ENCODE measurements around the gene PLAC9.

PLAC9 gene

DNA sequence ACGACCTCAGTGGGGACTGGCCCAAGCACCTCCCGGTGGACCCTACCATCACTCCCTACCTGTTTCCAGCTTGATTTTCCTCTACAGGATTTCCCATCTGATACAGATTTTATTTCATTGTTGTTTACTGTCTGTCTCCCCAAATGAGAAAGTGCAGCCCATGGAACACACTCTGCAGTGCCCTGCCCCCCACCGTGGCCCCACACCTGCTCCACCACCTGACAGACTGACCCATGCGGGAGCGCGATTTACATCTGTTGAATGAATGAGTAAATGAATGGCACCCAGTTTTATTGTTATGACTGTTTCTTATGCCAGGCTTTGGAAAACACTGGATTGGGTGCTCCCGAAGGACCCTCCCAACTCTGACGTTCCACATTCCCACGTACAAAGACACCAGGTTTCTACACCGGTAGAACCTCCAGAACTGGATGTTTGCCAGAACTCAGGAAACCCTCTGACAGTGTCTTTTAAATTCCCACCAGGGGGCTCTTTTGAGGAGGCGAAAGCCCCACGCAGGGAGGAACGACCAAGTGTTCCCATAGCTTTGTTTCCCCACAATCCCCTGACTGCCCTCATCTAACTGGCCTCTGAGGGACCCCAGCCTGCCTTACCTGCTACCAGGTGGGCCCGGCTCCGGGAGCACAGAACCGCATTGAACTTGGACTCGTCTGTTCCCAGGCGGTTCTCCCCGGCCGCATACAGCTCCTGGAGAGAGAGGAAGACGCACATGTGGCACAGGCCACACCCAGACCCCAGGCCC, 29.0 kb downstream of the PLAC9 start:
- no peak for DNase-seq

DNA sequence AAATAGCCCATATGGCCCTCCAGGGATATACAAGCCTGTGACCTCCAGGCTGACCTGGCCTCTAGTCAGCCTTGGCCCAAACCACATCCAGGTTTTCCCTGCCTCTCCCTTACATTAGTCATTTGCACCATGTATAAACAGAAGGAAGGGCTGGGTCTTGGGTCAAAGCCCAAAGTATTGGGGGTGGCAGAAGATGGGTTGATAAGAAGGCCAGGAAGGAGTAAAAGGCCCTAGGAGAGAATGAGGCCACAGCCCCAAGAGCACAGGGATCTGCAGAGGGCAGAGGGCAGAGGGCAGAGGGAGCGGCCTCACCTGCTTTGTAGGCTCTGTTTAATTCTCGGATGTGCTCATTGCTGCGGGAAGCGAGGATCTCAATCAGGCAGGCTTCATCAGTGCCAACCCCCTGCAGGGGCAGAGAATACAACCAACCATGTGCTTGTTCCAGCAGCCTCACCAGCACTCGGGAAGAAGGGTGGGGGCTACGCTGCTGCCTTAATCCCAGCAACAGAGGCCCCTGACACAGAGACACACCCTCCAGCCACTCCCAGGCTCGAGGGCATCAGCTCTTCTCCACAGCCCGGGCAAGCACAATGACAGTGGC, 31.3 kb downstream of the PLAC9 start:
- DNase-seq: no peak

DNA sequence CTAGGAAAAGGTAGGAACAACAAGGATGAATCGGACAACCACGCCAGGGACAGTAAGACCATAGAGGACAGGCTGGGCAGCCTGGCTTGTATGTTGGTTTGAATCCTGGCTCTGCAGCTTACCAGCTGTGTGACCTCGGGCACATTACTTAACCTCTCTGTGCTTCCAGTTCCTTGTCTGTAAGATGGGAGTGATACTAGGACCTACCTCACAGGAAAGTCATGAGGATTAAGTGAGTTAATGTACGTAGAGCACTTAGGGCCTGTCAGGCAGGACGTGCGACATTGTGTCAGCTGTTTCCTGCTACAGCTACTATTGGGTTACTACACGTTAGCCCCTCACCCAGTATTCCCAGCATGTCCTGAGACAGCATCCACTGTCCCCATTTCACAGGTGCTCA, 32.1 kb downstream of the PLAC9 start:
- no peak for DNase-seq

DNA sequence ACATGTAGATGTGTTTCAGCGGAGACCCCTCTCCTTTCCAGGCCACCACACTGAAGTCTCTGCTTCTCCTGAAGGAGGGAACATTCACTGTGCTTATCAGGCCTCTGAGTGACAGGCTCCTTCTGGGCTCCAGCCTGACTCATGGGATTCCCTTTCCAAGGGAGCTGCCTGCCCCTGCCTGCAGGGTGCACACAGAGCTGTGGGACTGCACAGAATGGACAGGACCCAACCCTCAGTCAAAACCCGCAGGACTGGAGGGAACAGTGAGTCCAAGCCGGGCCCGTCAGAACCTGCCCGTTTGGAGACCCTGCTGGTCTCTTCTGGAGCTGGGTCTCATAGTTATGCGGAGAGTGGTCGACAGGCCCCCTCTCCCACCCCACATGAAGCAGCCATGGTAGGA, 32.6 kb downstream of the PLAC9 start:
- no peak for DNase-seq

DNA sequence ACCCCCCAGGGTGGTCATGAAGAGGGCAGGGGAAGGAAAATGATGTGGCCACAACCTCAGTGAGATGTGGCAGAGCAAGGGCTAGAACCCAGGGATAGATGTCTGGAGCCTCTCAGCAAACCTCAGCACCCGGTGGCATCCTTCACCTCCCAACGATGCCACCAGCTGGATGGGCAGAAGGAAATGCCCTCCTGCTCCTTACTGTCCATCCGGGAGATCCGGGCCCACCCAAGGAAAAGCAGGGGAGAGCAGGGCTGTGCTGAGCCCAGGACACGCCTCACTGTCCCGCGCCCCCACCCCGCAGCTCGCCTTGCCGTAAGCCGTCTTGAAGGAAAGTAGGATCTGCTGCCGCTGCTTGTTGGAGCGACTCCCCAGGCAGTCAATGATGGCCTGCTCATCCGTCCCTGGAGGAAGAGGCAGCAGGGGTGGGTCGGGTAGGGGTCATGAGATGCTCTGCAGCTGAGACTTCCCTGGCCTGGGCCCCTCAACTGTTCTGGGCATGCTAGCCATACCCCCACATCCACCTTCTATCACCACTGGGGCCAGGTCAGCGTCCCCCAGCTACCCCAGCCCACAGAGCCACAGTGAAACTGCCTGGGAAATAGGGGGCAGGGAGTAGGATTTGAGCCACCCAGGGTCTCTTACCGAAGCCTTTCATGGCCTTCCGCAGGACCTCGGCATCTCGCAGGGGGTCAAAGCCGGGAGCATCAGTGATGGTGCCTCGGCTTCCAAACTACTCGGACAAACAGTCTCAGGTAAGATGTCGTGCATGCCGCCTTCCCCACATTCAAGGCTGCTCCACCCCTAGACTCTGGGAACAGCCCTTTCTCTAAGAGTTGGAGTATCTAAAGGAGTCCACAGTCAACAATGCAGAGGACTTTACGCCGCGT, 34.3 kb downstream of the PLAC9 start:
- DNase-seq: no peak

DNA sequence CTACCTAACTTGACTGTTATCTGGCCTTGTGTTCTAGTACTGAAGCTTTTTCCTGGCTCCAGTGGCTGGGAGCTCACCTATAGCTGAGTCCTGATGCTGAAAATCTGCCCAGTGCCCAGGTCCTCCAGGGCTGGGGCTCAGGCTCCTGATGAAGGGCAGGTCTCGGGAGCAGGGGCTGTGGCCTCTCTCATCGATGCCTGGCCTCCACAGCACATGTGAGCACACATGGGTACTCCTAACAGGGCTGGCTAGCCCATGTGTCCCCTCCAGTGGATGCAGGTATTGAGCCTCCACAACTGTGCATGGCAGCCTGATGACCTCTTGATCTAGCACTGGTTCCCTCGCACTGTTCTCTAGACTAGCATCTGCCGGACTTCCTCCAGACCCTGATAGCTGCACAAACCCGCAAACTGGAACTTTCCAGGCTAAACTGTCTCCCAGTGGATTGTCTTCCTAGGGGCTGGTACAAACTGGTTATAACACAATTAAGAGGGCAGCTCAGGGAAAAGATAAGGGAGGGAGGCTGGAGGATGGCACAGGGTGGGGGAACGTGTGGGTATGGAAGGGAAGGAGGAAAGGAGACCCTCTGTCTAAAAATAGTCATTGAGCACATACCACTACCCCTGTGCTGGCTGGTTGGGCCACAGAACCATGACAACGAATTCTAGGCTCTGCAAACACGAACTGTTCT, 35.1 kb downstream of the PLAC9 start:
- DNase-seq: no peak

DNA sequence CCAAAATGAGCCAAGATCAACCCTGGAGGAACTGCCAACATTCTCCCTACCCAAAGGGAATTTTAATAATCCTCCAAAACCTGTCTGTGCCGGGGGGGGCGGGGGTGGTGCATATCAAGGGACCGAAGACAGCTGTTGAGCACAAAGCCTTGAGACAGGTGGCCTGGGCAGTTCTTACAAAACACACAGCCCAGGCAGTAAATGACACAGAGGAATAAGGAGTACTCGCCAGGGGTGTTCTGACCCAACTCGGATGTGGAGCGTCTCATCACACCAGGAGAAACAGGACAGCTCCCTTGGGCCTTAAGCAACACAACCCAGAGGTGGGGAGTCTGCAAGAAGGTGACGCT, 35.6 kb downstream of the PLAC9 start:
- no peak for DNase-seq

DNA sequence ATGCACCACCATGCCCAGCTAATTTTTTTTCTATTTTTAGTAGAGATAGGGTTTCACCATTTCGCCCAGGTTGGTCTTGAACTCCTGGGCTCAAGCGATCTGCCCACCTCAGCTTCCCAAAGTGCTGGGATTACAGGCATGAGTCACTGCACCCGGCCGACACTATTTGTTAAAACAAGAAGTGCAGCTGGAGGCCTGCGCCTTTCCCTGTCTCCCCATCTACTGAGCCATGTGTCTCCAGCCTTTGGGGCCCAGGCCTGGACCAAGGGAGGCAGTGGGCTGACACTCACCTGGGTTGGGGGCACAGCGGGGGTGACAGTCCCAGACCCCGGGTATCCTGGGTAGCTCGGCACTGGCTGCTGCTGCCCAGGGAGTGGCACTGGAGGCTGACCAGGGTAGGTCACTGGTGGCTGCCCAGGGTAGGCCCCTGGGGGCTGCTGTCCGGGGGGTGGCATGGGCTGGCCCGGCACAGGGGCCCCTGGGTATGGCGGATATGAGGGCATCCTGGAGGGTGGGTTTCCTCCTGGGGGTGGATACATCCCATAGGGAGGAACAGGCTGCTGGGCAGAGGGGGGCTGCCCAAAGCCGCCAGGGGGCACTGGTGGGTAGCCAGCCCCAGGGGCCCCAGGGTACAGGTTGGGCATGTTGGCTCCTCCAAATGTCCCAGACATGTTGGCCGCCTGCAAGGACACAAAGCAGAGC, 36.3 kb downstream of the PLAC9 start:
- DNase-seq: no peak

DNA sequence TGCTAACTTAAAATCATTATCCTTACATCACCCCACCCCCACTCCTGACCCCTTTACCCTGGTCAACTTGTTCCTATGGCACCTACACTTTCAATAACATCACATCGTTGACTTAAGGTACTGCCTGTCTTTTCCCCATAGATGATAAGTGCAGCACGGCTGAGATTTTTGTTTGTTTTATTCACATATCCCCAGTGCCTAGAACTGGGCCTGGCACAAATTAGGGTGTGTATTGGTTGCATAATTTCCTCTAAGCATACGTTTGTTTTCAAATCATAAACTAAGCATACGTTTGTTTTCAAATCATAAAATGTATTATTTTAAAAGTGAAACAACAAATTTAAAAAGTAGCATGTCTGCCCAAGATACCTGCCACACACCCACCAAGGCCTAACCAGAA, 37.5 kb downstream of the PLAC9 start:
- no peak for DNase-seq

DNA sequence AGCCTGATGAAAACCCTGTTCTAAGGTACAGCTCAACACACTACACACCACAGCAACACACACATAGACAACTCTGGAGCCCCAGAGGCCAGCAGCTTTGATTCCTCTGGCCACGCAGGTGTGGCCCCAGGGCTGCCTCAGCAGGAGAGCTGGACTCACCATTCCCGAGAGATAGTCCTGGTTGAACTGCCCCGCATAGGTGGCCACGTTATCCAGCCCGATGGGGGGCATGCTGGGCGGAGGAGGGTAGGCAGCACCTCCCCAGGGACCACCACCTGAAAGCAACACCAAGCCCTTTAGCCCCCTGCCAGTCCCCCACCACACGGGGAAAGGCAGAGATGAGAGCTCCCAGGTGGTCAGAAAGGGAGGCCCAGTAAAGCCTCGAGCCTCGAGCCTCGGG, 38.1 kb downstream of the PLAC9 start:
- no peak for DNase-seq

DNA sequence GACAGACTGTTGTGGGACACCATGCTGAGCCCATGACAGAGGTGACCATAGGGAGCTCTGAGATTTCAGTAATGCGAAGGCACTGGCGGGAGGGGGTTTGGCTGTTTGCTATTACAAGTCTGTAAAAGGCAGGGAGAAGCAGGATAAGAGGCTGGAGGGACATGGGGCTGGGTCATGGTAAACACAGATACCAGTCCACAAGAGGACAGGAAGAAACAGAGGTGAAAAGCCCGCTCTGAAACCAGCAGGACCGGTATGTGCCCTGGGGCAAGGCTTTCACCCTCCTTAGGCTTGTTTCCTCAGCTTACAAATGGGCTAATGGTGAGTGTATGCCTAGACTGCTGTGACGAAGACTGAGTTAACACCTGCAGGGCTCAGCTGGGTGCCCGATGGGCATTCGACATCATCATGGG, 38.7 kb downstream of the PLAC9 start:
- no peak for DNase-seq

DNA sequence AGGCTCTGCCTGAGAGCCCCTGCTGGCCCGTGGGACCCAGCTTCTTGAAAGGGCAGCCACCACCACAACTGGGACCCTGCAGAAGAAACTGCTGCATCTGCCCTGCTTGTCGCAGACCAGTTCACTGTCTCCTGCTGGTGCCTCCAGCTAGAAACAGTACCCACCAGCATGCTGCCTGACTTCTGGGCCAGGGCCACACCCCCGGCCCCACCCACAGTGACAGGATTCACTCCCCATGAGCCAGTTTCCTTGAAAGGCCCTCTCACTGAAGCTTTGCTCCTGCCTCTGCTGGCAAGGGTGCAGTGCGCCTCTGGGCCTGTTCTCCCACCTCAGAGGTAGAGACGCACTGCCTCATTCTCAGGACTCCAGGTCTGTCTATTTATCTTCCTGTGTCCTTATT, 40.4 kb downstream of the PLAC9 start:
- DNase-seq: no peak

DNA sequence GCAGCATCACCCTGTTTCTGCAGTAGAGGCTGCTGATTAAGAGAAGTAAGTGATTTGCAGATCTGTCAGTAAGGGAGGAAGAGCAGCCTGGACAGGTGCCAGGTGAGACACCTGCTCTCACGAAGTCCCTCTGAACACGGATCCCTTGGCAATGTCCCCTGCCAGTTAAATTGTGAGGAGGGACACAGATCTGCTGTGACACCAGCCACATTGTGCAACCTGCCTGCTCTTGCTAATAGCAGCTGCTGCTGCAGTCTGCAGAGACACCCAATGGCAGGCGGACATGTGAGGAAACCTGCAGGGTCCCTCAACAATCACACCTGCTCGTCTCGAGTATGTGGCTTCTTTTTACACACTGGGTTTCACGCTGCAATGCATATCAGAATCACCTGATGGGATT, 40.9 kb downstream of the PLAC9 start:
- DNase-seq: no peak

DNA sequence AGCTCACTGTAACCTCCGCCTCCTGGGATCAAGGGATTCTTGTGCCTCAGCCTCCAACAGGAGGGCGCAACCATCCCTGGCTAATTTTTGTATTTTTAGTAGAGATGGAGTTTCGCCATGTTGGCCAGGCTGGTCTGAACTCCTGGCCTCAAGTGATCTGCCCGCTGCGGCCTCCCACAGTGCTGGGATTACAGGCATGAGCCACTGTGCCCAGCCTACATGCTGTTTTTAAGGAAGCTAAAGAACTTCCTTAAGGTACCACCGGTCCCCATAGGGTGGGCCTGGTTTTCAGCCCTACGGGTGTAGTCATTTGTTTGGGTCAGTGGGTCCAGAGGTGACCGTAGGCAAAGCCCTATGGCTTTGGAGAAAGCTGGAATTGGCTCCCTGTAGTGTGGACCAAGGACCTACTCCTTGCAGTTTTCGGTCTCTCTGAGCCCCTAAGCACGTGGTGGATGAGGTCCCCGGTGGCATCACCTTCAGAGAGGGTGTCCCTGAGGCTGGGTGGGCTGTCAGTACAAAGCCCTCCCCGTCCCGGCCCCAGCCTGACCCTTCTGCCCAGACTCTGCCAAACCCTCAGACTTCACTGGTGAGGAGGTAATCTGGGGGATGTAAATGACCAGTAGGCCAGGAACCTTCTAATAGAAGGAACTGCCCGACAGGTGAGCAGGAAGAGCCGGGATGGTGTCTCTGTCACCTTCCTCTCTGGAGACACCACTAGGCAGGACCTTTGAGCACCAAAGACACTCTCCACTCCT, 42.3 kb downstream of the PLAC9 start:
- DNase-seq: no peak

DNA sequence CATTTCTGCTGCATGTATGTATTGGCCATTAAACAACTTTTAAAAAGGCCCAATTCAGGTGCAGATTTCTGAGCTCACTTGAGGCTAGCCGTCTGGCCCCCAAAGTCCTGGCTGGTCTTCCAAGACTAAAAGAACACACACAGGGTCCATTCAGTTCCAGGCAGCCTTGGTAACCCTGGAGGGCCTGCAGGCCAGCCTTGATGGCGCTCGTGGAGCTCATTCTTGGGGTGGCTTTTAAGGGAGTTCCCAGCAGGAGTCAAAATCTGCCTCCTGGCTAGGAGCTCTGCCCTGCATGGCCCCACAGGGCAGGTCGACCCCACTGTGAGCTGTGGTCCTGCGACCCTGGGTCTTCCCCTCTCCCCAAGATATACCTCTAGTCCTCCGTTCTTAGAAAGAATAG, 44.0 kb downstream of the PLAC9 start:
- DNase-seq: no peak

DNA sequence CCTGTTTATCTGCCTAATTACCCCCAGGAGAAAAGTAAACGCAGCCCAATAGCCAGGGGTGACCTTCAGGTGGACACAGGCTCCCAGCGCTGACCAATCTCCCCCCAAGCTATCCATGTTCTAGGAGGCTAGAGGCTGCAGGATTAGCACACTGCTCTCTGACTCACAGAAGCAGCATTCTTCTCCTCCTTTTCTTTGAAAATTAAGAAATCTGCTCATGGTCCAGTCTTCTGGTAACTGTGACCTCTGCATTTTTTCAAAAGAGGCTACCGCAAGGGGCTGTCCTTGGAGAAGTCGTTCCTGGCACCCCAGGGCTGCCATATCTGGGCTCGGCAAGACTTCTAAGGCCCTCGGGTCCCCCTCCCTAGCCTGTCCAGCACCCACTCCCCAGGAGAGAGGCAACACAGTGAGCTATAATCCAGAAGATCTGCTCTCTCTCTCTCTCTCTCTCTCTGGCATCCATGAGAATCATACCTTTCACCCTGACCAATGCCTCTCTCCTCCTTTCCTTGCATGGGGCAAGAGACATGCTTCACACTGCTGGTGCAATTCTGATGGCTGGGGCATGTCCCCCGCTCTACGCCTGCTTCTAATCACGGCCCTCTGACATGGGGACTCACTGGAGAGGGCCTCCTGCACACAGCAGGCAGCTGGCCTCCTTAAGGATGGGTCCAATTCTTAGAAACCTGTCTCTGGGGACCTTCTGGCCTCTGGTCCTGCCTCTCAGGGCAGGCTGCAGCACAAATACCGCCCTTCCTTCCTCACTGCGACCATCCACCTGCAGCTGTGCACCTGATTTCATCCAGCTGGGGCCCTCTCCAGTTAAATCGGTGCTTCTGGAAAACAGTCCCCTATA, 45.5 kb downstream of the PLAC9 start:
- no peak for DNase-seq

DNA sequence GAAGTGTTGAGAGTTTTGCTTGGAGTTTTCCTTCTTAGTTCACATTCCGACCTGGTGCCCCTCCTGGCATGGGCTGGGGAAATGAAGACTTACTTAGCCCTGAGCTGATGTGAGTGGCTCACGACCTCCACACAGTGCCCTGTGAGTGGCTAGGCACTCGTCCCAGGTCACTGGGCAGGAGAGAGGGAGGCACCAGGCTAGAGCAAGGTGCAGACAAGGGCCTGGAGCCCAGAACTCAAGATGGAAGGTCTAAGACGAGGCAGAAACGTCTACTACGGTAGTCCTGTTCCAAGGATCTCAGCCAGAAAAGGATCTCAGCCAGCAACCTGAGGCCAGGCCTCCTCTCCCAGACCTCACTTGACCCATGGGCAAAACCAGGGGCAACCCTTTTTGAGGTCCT, 50.5 kb downstream of the PLAC9 start:
- DNase-seq: no peak

DNA sequence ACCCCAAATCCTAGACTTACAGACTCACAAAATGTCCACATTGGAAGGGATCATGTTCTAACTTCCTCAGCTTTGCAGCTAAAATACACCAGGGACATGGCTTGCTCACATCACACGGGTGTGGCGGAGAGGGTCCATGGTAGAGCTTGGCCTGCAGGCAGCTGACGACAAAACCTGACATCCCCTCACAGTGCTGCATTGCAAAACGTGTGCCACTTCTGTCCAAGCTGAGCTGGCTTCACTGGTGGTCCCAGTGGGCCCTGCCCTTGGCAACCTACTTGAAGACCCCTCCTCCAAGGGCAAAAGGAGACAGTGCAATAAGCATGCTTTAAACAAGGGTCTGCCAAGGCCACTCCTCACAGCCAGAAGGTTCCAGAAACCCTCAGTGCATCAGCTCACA, 50.9 kb downstream of the PLAC9 start:
- DNase-seq: no peak

DNA sequence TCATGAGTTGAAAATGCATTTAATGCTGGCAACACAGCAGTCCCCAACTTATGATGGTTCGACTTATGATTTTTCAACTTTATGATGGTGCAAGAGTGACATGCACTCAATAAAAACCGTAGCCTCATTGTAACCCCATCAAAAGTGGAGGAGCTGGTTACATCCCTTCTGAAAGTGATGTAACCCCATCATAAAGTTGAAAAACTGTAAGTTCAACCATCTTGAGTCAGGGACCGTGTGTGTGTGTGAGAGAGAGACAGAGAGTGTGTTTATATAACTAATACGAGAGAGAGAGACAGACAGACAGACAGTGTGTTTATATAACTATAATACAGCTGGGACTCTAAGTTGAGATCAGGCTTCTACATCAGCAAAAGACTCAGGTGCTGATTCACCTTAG, 51.8 kb downstream of the PLAC9 start:
- DNase-seq: no peak

DNA sequence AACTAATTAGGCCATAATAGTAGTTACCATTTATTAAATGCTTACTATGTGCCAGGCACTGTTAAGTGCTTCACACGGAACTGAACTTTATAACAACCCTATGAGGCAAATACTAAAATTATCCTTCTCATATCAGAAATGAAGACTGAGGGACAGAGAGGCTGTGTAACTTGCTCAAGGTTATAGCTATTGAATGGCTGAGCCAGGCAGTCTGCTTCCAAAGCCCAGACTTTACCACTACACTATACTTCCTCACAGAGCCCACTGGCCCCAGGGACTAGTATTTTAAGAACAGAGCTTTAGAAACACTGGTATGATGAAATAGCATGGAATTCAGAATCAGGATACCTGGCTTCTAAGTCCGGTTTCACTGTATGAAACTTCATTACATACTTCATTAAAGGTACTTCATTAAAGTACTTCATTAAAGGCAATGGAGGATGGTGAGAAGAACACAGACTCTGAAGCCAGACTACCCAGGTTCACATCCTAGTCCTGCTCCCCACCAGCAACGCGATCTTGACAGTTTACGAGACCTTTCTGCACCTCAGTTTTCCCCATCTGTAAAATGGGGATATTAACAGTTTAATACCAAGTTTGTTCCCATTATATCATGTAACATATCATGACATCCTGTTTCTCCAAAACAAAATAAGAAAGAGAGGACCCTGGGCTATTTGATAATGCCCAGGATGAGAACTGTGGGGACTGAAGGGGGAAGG, 53.2 kb downstream of the PLAC9 start:
- no peak for DNase-seq

All from GF-D8 (cell line).